Measurements from ENCODE around the gene AGXT.
A peak's percentile ranks its signal among the peaks of the same experiment; 100 is the strongest.

The AGXT gene

GRCh38 chr2:240886678-240887609, 18.3 kb downstream of the AGXT start:
- DNase-seq (ENCODE audit: low read depth) = no peak

- DNase-seq (ENCODE audit: low read depth) = no peak
Observed at GRCh38 chr2:240887631-240888030, 19.0 kb downstream of the AGXT start.

- no peak for DNase-seq (ENCODE audit: low read depth)
Observed at GRCh38 chr2:240888130-240888889, 19.7 kb downstream of the AGXT start.

- DNase-seq (ENCODE audit: low read depth) = no peak
Observed at GRCh38 chr2:240888890-240889573, 20.4 kb downstream of the AGXT start.

- no peak for DNase-seq (ENCODE audit: low read depth)
Observed at GRCh38 chr2:240889601-240890560, 21.3 kb downstream of the AGXT start.

- DNase-seq (ENCODE audit: low read depth) = no peak
Observed at GRCh38 chr2:240890691-240891090, 22.1 kb downstream of the AGXT start.

GRCh38 chr2:240891492-240892340, 23.1 kb downstream of the AGXT start:
- DNase-seq (ENCODE audit: low read depth) = no peak

- no peak for DNase-seq (ENCODE audit: low read depth)
Observed at GRCh38 chr2:240892356-240892755, 23.7 kb downstream of the AGXT start.

GRCh38 chr2:240892925-240893324, 24.3 kb downstream of the AGXT start:
- DNase-seq (ENCODE audit: low read depth) = no peak

- DNase-seq (ENCODE audit: low read depth) = peak; percentile 76
Observed at GRCh38 chr2:240893363-240893844, 24.8 kb downstream of the AGXT start.

- DNase-seq (ENCODE audit: low read depth) = no peak
Observed at GRCh38 chr2:240894006-240894405, 25.4 kb downstream of the AGXT start.

- DNase-seq (ENCODE audit: low read depth) = no peak
Observed at GRCh38 chr2:240894836-240895558, 26.4 kb downstream of the AGXT start.

GRCh38 chr2:240895656-240896388, 27.2 kb downstream of the AGXT start, which contains the start of gene MAB21L4:
Gene MAB21L4 (minus strand): TSS chr2:240896156. CDS start chr2:240895997, 159 bp downstream.
- DNase-seq (ENCODE audit: low read depth) = no peak

- DNase-seq (ENCODE audit: low read depth) = no peak
Observed at GRCh38 chr2:240896394-240896793, 27.8 kb downstream of the AGXT start.

- DNase-seq (ENCODE audit: low read depth) = no peak
Observed at GRCh38 chr2:240896871-240897692, 28.5 kb downstream of the AGXT start.

GRCh38 chr2:240898108-240898730, 29.6 kb downstream of the AGXT start:
- DNase-seq (ENCODE audit: low read depth) = no peak

GRCh38 chr2:240898731-240899467, 30.3 kb downstream of the AGXT start:
- no peak for DNase-seq (ENCODE audit: low read depth)
